B cell (primary cell): ENCODE measurements around the gene IQCC.

ENCODE experiments used
- EZH2 ChIP-seq: IDR thresholded peaks from 2 replicates; pipeline ENCODE4 v1.6.1; 2012; ENCODE audit warnings: borderline replicate concordance, low read depth, mild to moderate bottlenecking, moderate library complexity, low read length; ENCODE audit not compliant: insufficient read depth, poor library complexity, severe bottlenecking
- TF ChIP-seq, protein P1 (sequence below): fragments of 200-600 bp; IDR thresholded peaks from one replicate; pipeline ENCODE4 v1.8.0; 2022; ENCODE audit warnings: antibody characterized with exemption, mild to moderate bottlenecking

DNA sequence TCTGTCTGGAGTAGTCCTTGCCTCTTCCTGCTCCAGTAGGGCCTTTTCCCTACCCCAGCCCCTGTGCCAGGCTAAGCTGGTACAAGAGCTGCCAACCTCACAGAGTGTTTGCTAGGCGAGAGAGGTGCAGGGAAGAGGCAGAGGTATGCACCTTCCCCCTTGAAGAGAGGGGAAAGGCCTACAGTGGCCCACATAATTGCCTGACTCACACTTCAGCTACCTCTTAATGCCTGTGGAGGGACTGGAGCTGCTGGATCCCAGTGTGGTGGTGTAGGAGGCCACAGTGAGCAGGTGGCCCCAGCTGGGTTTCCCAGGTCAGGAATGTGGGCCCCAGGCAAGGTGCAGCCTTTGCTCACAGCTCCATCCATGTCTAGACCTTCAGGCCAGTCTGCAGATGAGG lies 8.4 kb upstream of the IQCC start:
- TF ChIP-seq, protein P1, sequence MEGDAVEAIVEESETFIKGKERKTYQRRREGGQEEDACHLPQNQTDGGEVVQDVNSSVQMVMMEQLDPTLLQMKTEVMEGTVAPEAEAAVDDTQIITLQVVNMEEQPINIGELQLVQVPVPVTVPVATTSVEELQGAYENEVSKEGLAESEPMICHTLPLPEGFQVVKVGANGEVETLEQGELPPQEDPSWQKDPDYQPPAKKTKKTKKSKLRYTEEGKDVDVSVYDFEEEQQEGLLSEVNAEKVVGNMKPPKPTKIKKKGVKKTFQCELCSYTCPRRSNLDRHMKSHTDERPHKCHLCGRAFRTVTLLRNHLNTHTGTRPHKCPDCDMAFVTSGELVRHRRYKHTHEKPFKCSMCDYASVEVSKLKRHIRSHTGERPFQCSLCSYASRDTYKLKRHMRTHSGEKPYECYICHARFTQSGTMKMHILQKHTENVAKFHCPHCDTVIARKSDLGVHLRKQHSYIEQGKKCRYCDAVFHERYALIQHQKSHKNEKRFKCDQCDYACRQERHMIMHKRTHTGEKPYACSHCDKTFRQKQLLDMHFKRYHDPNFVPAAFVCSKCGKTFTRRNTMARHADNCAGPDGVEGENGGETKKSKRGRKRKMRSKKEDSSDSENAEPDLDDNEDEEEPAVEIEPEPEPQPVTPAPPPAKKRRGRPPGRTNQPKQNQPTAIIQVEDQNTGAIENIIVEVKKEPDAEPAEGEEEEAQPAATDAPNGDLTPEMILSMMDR, result no peak
- TF ChIP-seq EZH2, result no peak
